Inflammatory macrophage (primary cell): ENCODE measurements around the gene RPS4Y2.

Source experiments
- DNase-seq, 2 donors: peaks; one replicate each; pipeline ENCODE4 v3.0.0-alpha.2; 2020 to 2022
- total RNA-seq, 18 experiments: gene quantifications; one replicate each; lab custom pipeline; 2026; ENCODE audit warnings: mixed read lengths in 6 of 18, inconsistent platforms in 2 of 18; lab: John Stamatoyannopoulos, UW

The RPS4Y2 gene
- total RNA-seq: 0 to 0.11 (median 0) reads per million in 18 experiments

GRCh38 chrY:20755808-20756207, at the start of gene RPS4Y2:
Gene RPS4Y2 (plus strand): TSS chrY:20756108. CDS start chrY:20756164, 56 bp downstream.
- DNase-seq: no peak

GRCh38 chrY:20714391-20714790, 41.5 kb upstream of the RPS4Y2 start:
- no peak for DNase-seq

GRCh38 chrY:20726184-20726907, 29.6 kb upstream of the RPS4Y2 start:
- no peak for DNase-seq

GRCh38 chrY:20735200-20735599, 20.7 kb upstream of the RPS4Y2 start:
- DNase-seq: no peak

- no peak for DNase-seq
Observed at GRCh38 chrY:20739806-20740205, 16.1 kb upstream of the RPS4Y2 start.

GRCh38 chrY:20740609-20741008, 15.3 kb upstream of the RPS4Y2 start:
- peak; percentile 18 to 47 for DNase-seq

GRCh38 chrY:20745060-20745459, 10.8 kb upstream of the RPS4Y2 start:
- no peak for DNase-seq

GRCh38 chrY:20746919-20747318, 9.0 kb upstream of the RPS4Y2 start:
- DNase-seq: no peak

- no peak for DNase-seq
Observed at GRCh38 chrY:20763869-20764268, 8.0 kb downstream of the RPS4Y2 start.

- DNase-seq: no peak
Observed at GRCh38 chrY:20765117-20765516, 9.2 kb downstream of the RPS4Y2 start.

GRCh38 chrY:20770755-20771154, 14.8 kb downstream of the RPS4Y2 start:
- no peak for DNase-seq

- no peak for DNase-seq
Observed at GRCh38 chrY:20776104-20776503, 20.2 kb downstream of the RPS4Y2 start.

GRCh38 chrY:20780104-20780654, 24.3 kb downstream of the RPS4Y2 start:
- no peak for DNase-seq

GRCh38 chrY:20780776-20781175, 24.9 kb downstream of the RPS4Y2 start:
- no peak for DNase-seq

- DNase-seq: no peak
Observed at GRCh38 chrY:20781408-20781807, 25.5 kb downstream of the RPS4Y2 start.

- DNase-seq: no peak
Observed at GRCh38 chrY:20784965-20785364, 29.1 kb downstream of the RPS4Y2 start.

- DNase-seq: no peak
Observed at GRCh38 chrY:20787076-20787475, 31.2 kb downstream of the RPS4Y2 start.

GRCh38 chrY:20798351-20799049, 42.6 kb downstream of the RPS4Y2 start:
- DNase-seq: no peak

GRCh38 chrY:20802659-20803058, 46.8 kb downstream of the RPS4Y2 start:
- no peak for DNase-seq

GRCh38 chrY:20806243-20806642, 50.3 kb downstream of the RPS4Y2 start:
- no peak for DNase-seq

GRCh38 chrY:20813459-20813858, 57.6 kb downstream of the RPS4Y2 start:
- DNase-seq: no peak

GRCh38 chrY:20814794-20815193, 58.9 kb downstream of the RPS4Y2 start:
- DNase-seq: no peak

GRCh38 chrY:20817067-20817466, 61.2 kb downstream of the RPS4Y2 start:
- no peak for DNase-seq
